Esophagus squamous epithelium (tissue), 4 donors: ENCODE results near the gene FAM32A.

Experiments
- CTCF ChIP-seq, 6 experiments: fragments of 450-650 bp in 4 of 6; fragments of 200-600 bp in 2 of 6; sonication (generic) in 2 of 6; IDR thresholded peaks; one replicate each; pipeline ENCODE4 v1.5.1; 2016 to 2019; ENCODE audit warnings: antibody characterized with exemption in 6 of 6, mild to moderate bottlenecking in 4 of 6, moderate library complexity in 4 of 6
- POLR2A ChIP-seq, 4 donors: fragments of 450-650 bp; IDR thresholded peaks; one replicate each; pipeline ENCODE4 v1.6.1; 2017; ENCODE audit warnings: antibody characterized with exemption in 4 of 4, mild to moderate bottlenecking in 4 of 4, moderate library complexity in 3 of 4

GRCh38 chr19:16198370-16198651 is 13.1 kb downstream of the FAM32A start:
- TF ChIP-seq CTCF (IDR thresholded peaks at IDR 0.05) (no peak), POLR2A (IDR thresholded peaks at IDR 0.05) (no peak)
